B cell (primary cell): Measurements from ENCODE around the gene ADAMTS2. TPM values are rescaled to one million over a fixed set of nuclear protein-coding genes. Genes with fewer than 3 reads are reported as not detected.

Experiments
- ATAC-seq: fragments of 200-7000 bp; cut with Tn5 transposase; one replicate; pipeline ENCODE4 v1.10.0; 2021; ENCODE audit warnings: low read depth, mild to moderate bottlenecking, moderate number of reproducible peaks, moderate library complexity
- CTCF ChIA-PET: fragments of 350-600 bp; sonication (Branson Sonifier 250); formaldehyde crosslinking; loops from one replicate; lab custom pipeline; 2021; ENCODE audit warnings: antibody characterized with exemption, inconsistent platforms; lab: Charles Lee
- POLR2A ChIA-PET: fragments of 350-600 bp; sonication (Branson Sonifier 250); formaldehyde crosslinking; loops from one replicate; lab custom pipeline; 2021; ENCODE audit warnings: antibody characterized with exemption; lab: Charles Lee
- DNase-seq: peaks from one replicate; pipeline ENCODE4 v3.0.0; 2013
- H2AFZ ChIP-seq: 2 replicates; pipeline ENCODE4 v1.6.1; 2012; ENCODE audit warnings: mild to moderate bottlenecking, low read depth, low read length; ENCODE audit not compliant: insufficient read depth, poor library complexity, severe bottlenecking
- H3K27ac ChIP-seq, 2 donors: 1 replicate in 1 of 2; 2 replicates in 1 of 2; pipeline ENCODE4 v1.5.1; 2012 to 2013; ENCODE audit warnings: low read length in 2 of 2, mild to moderate bottlenecking in 2 of 2, moderate library complexity in 1 of 2
- H3K27me3 ChIP-seq, 4 experiments: fragments of 200-600 bp in 1 of 4; sonication (generic) in 1 of 4; replicated peaks in 1 of 4; 1 replicate in 2 of 4; 2 replicates in 2 of 4; pipeline versions ENCODE4 v1.6.1 to v1.7.0; 2013 to 2016; ENCODE audit warnings: low read length in 3 of 4, mild to moderate bottlenecking in 2 of 4, mixed read lengths in 1 of 4, moderate library complexity in 1 of 4; ENCODE audit not compliant: insufficient read depth in 4 of 4, control insufficient read depth in 3 of 4; ENCODE audit errors: control extremely low read depth in 1 of 4
- H3K36me3 ChIP-seq, 2 experiments: replicated peaks in 1 of 2; 1 replicate in 1 of 2; 2 replicates in 1 of 2; pipeline versions ENCODE4 v1.6.1 to v1.7.1; 2013; ENCODE audit warnings: low read length in 1 of 2; ENCODE audit not compliant: insufficient read depth in 2 of 2, control insufficient read depth in 1 of 2; ENCODE audit errors: control extremely low read depth in 1 of 2, extremely low read depth in 1 of 2
- H3K4me1 ChIP-seq, 2 donors: fragments of 200-600 bp in 1 of 2; sonication (generic) in 1 of 2; 1 replicate in 1 of 2; 2 replicates in 1 of 2; pipeline versions ENCODE4 v1.5.1 to v1.6.1; 2013 to 2017; ENCODE audit warnings: low read length in 2 of 2; ENCODE audit not compliant: control insufficient read depth in 2 of 2, insufficient read depth in 2 of 2
- H3K4me2 ChIP-seq: replicated peaks from 2 replicates; pipeline ENCODE3; 2012; ENCODE audit warnings: mild to moderate bottlenecking, low read depth, low read length; ENCODE audit not compliant: poor library complexity, severe bottlenecking
- H3K4me3 ChIP-seq, 5 experiments: fragments of 200-600 bp in 1 of 5; sonication (generic) in 1 of 5; 1 replicate in 3 of 5; 2 replicates in 2 of 5; pipeline versions ENCODE4 v1.5.1 to v1.7.0; 2011 to 2016; ENCODE audit warnings: low read length in 4 of 5, mild to moderate bottlenecking in 4 of 5, low read depth in 2 of 5, control low read depth in 1 of 5, moderate library complexity in 1 of 5; ENCODE audit not compliant: insufficient read depth in 1 of 5; ENCODE audit errors: control extremely low read depth in 1 of 5, extremely low read depth in 1 of 5
- H3K79me2 ChIP-seq: fragments of 200-600 bp; sonication (generic); one replicate; pipeline ENCODE4 v1.6.0; 2016; ENCODE audit warnings: low read length; ENCODE audit not compliant: control insufficient read depth, insufficient read depth
- H3K9ac ChIP-seq: fragments of 200-600 bp; sonication (generic); 2 replicates; pipeline ENCODE4 v1.6.1; 2017; ENCODE audit warnings: mild to moderate bottlenecking, low read length, moderate library complexity
- H3K9me3 ChIP-seq, 3 donors: one replicate each; pipeline versions ENCODE4 v1.6.1 to v1.7.1; 2013; ENCODE audit warnings: low read length in 2 of 3; ENCODE audit not compliant: control insufficient read depth in 2 of 3, insufficient read depth in 1 of 3; ENCODE audit errors: control extremely low read depth in 1 of 3
- H4K20me1 ChIP-seq: 2 replicates; pipeline ENCODE4 v1.6.0; 2012; ENCODE audit warnings: mild to moderate bottlenecking, low read length; ENCODE audit not compliant: insufficient read depth, control insufficient read depth, poor library complexity, severe bottlenecking
- H3K27ac Mint-ChIP-seq: one replicate; pipeline ENCODE4 v1.8.0; 2021; ENCODE audit warnings: mixed read lengths
- H3K27me3 Mint-ChIP-seq: one replicate; pipeline ENCODE4 v1.8.0; 2021; ENCODE audit warnings: mixed read lengths
- H3K4me1 Mint-ChIP-seq: one replicate; pipeline ENCODE4 v1.8.0; 2021; ENCODE audit warnings: mixed read lengths
- H3K4me3 Mint-ChIP-seq: one replicate; pipeline ENCODE4 v1.8.0; 2021; ENCODE audit warnings: mixed read lengths
- H3K9me3 Mint-ChIP-seq: one replicate; pipeline ENCODE4 v1.8.0; 2022; ENCODE audit warnings: mixed read lengths; ENCODE audit not compliant: insufficient read depth
- CTCF ChIP-seq: fragments of 200-600 bp; IDR thresholded peaks from one replicate; pipeline ENCODE4 v1.8.0; 2022; ENCODE audit warnings: antibody characterized with exemption, mild to moderate bottlenecking
- EZH2 ChIP-seq: IDR thresholded peaks from 2 replicates; pipeline ENCODE4 v1.6.1; 2012; ENCODE audit warnings: borderline replicate concordance, low read depth, mild to moderate bottlenecking, moderate library complexity, low read length; ENCODE audit not compliant: insufficient read depth, poor library complexity, severe bottlenecking
- WGBS: methylation state at CpG from one replicate; pipeline ENCODE4 v1.1.5; 2013; ENCODE audit warnings: missing lambda C conversion rate; ENCODE audit not compliant: insufficient coverage; 5-methylcytosine and 5-hydroxymethylcytosine counted together
- intact Hi-C: fragments of 100-400 bp; cut with micrococcal nuclease; formaldehyde crosslinking; loops from one replicate; pipeline ENCODE4 v1.10.0; 2022
- polyA plus RNA-seq: library from polyadenylated mRNA; depleted of rRNA; stranded (reverse); fragments of >200 nt; gene quantifications from 2 replicates; pipeline ENCODE4 v1.2.3, GENCODE V29; 2012
- total RNA-seq, 2 donors: library from RNA; stranded (reverse); fragments of 120-200 nt in 1 of 2; gene quantifications; 1 replicate in 1 of 2; 2 replicates in 1 of 2; pipeline versions ENCODE4 v1.2.3 to v1.2.4, GENCODE V29; 2013 to 2022

The ADAMTS2 gene
- total and polyA plus RNA-seq, 2 donors (not counting 1 experiment from before 2014, with no cell fraction given) = not detected

GRCh38 chr5:179160584-179160983 is 184.7 kb downstream of the ADAMTS2 start:
- Histone ChIP-seq H4K20me1 (no peaks in the 10 kb centered on the region), H3K4me1 (no peaks in the 10 kb centered on the region), H3K79me2 (no peaks in the 10 kb centered on the region), H3K4me3 (no peak overlapping the region), H3K27ac (no peak overlapping the region), H3K9me3 (peaks cover 0 to 19% (median 0%) of the 10 kb centered on the region in 3 donors), H3K27me3 (no peaks in the 10 kb centered on the region), H3K36me3 (no peaks in the 10 kb centered on the region), H3K9ac (no peak overlapping the region), H3K4me2 (no peak overlapping the region), H2AFZ (no peak overlapping the region)
- intact Hi-C loops = no loop called here
- Mint-ChIP-seq H3K9me3 (peaks cover 4% of the 10 kb centered on the region), H3K27ac (no peak overlapping the region), H3K27me3 (peaks cover 5% of the 10 kb centered on the region), H3K4me1 (no peaks in the 10 kb centered on the region), H3K4me3 (no peak overlapping the region)
- no peak for TF ChIP-seq CTCF
- ChIA-PET POLR2A (no interaction called here), CTCF (interaction anchor here (0.6 kb wide), 1 partner anchor 136 kb away, joined by 3 read pairs; no protein-coding TSS in a partner anchor)
- ATAC-seq = no peak
- DNase-seq = no peak
- WGBS = 91% methylated on average over 3 of the region's 3 CpGs

- no peaks in the 10 kb centered on the region for H4K20me1 ChIP-seq
- H3K4me1 ChIP-seq = no peaks in the 10 kb centered on the region
- POLR2A ChIA-PET = no interaction called here
- no peak for ATAC-seq
- CTCF ChIA-PET = no interaction called here
- Mint-ChIP-seq H3K4me1 (no peaks in the 10 kb centered on the region), H3K4me3 (no peak overlapping the region), H3K27ac (no peak overlapping the region), H3K9me3 (peaks cover 4% of the 10 kb centered on the region), H3K27me3 (peaks cover 5% of the 10 kb centered on the region)
- no peak overlapping the region for H3K27ac ChIP-seq
- intact Hi-C loops = no loop called here
- H3K79me2 ChIP-seq = no peaks in the 10 kb centered on the region
- no peak overlapping the region for H3K4me3 ChIP-seq
- H3K36me3 ChIP-seq = no peaks in the 10 kb centered on the region
- H3K4me2 ChIP-seq = no peak overlapping the region
- TF ChIP-seq CTCF (no peak), EZH2 (no peak)
- WGBS = 92% methylated on average over 14 of the region's 14 CpGs
- no peak for DNase-seq
- peaks cover 0 to 21% (median 0%) of the 10 kb centered on the region in 3 donors for H3K9me3 ChIP-seq
- H2AFZ ChIP-seq = no peak overlapping the region
- no peak overlapping the region for H3K9ac ChIP-seq
- no peaks in the 10 kb centered on the region for H3K27me3 ChIP-seq
These were observed 186.7 kb downstream of the ADAMTS2 start for GRCh38 chr5:179158556-179158955.
